Activated effector memory CD4-positive, alpha-beta T cell treated with Interleukin-2 at 50 U/mL for 16 hours (primary cell): Measurements from ENCODE around the gene ABCB1.
"Not testable (repeated sequence)": the region's sequence is repeated elsewhere in the genome, so short reads cannot be mapped to it uniquely, and the experiment has no call there.

ENCODE experiments used
- DNase-seq: peaks from one replicate; pipeline ENCODE4 v3.0.0-alpha.2; 2020

Gene ABCB1

GRCh38 chr7:87511510-87511909 lies 89.2 kb downstream of the ABCB1 start:
- DNase-seq: no peak

- DNase-seq: no peak
Observed at GRCh38 chr7:87510411-87510875, 90.2 kb downstream of the ABCB1 start.

GRCh38 chr7:87507446-87507845 lies 93.2 kb downstream of the ABCB1 start:
- no peak for DNase-seq

GRCh38 chr7:87506246-87507180 lies 94.2 kb downstream of the ABCB1 start:
- DNase-seq: no peak

GRCh38 chr7:87505557-87506245 lies 95.0 kb downstream of the ABCB1 start:
- DNase-seq: no peak

GRCh38 chr7:87505122-87505521 lies 95.6 kb downstream of the ABCB1 start:
- no peak for DNase-seq

- no peak for DNase-seq
Observed at GRCh38 chr7:87499494-87499893, 101.2 kb downstream of the ABCB1 start.

GRCh38 chr7:87498893-87499292 lies 101.8 kb downstream of the ABCB1 start:
- DNase-seq: no peak

- DNase-seq: no peak
Observed at GRCh38 chr7:87497482-87497881, 103.2 kb downstream of the ABCB1 start.

GRCh38 chr7:87495366-87495765 lies 105.3 kb downstream of the ABCB1 start:
- no peak for DNase-seq

GRCh38 chr7:87494454-87494853 lies 106.2 kb downstream of the ABCB1 start:
- DNase-seq: no peak

- no peak for DNase-seq
Observed at GRCh38 chr7:87483131-87483530, 117.6 kb downstream of the ABCB1 start.

- DNase-seq: no peak
Observed at GRCh38 chr7:87482115-87482514, 118.6 kb downstream of the ABCB1 start.

- no peak for DNase-seq
Observed at GRCh38 chr7:87480386-87480785, 120.3 kb downstream of the ABCB1 start.

- DNase-seq: no peak
Observed at GRCh38 chr7:87479951-87480350, 120.7 kb downstream of the ABCB1 start.

- no peak for DNase-seq
Observed at GRCh38 chr7:87476179-87476557, 124.5 kb downstream of the ABCB1 start.

- no peak for DNase-seq
Observed at GRCh38 chr7:87475359-87476178, 125.1 kb downstream of the ABCB1 start, which contains the start of gene ABCB4. TSS of gene ABCB4 (minus strand) at chr7:87475680. CDS start at chr7:87475465, 215 bp downstream.

- DNase-seq: no peak
Observed at GRCh38 chr7:87474533-87475358, 125.9 kb downstream of the ABCB1 start.

GRCh38 chr7:87473986-87474385 lies 126.7 kb downstream of the ABCB1 start:
- no peak for DNase-seq

GRCh38 chr7:87473192-87473591 lies 127.5 kb downstream of the ABCB1 start:
- no peak for DNase-seq

GRCh38 chr7:87471473-87471872 lies 129.2 kb downstream of the ABCB1 start:
- no peak for DNase-seq

GRCh38 chr7:87469204-87469603 lies 131.5 kb downstream of the ABCB1 start:
- not testable (repeated sequence) for DNase-seq
